Body of pancreas (tissue), 4 donors: Measurements from ENCODE around the gene FGF12.

ENCODE experiments used
- POLR2A ChIP-seq, 3 donors: fragments of 450-650 bp; IDR thresholded peaks; one replicate each; pipeline ENCODE4 v1.6.1; 2016; ENCODE audit warnings: antibody characterized with exemption in 3 of 3, mild to moderate bottlenecking in 2 of 3
- TF ChIP-seq, protein P1 (sequence below), 7 experiments: fragments of 450-650 bp in 4 of 7; fragments of 200-600 bp in 3 of 7; sonication (generic) in 3 of 7; IDR thresholded peaks; one replicate each; pipeline ENCODE4 v1.5.1; 2016 to 2019; ENCODE audit warnings: antibody characterized with exemption in 7 of 7

DNA sequence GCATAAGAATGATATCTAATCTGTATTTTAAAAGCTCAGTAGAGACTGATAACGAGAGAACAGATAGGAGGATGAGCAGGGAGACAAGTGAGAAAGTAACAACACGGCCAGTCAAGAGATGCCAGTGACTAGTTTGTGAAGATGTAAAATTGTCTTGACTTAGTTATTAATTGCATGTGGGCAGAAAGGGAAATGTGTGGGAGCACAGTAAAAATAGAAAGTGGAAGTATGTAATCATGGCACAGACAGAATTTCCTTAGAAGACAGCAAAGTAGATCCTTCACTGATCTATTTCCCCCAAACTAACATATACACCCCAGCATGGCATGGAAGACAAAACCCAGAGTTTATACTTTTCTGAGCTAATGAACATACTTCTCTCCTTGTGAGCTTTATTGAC lies 344.5 kb downstream of the FGF12 start:
- TF ChIP-seq, protein P1, sequence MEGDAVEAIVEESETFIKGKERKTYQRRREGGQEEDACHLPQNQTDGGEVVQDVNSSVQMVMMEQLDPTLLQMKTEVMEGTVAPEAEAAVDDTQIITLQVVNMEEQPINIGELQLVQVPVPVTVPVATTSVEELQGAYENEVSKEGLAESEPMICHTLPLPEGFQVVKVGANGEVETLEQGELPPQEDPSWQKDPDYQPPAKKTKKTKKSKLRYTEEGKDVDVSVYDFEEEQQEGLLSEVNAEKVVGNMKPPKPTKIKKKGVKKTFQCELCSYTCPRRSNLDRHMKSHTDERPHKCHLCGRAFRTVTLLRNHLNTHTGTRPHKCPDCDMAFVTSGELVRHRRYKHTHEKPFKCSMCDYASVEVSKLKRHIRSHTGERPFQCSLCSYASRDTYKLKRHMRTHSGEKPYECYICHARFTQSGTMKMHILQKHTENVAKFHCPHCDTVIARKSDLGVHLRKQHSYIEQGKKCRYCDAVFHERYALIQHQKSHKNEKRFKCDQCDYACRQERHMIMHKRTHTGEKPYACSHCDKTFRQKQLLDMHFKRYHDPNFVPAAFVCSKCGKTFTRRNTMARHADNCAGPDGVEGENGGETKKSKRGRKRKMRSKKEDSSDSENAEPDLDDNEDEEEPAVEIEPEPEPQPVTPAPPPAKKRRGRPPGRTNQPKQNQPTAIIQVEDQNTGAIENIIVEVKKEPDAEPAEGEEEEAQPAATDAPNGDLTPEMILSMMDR (IDR thresholded peaks at IDR 0.05): no peak
- TF ChIP-seq POLR2A (IDR thresholded peaks at IDR 0.05): no peak
